ENCODE measurements around the gene ALLC. TPM values are rescaled to one million over a fixed set of nuclear protein-coding genes. Genes with fewer than 3 reads are reported as not detected.

ALLC gene
- not detected in 2 replicates for total RNA-seq

DNA sequence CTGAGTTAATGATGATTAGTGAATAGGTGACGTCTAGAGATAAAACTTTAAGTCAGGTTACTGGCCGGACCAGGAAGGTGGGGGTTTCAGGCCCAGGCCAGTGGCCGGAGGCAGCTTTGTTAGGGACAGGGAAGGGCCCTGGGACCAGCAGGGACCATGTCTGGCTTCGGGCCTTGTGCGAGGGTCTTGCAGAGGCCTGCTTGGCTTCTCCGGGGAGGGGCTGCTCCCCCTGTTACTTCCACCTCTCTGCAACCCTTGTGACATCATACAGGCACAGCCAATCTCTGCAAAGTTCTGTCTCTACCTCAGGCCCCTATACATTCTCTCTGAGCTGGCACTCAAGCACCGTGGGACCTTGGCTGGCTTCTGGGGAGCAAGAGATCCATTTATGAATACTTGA is at the start of gene ALLC:
Gene ALLC (plus strand): TSS at position 320 of the 400 bp plus-strand sequence. CDS start 12,958 bp downstream, outside the sequence.

DNA sequence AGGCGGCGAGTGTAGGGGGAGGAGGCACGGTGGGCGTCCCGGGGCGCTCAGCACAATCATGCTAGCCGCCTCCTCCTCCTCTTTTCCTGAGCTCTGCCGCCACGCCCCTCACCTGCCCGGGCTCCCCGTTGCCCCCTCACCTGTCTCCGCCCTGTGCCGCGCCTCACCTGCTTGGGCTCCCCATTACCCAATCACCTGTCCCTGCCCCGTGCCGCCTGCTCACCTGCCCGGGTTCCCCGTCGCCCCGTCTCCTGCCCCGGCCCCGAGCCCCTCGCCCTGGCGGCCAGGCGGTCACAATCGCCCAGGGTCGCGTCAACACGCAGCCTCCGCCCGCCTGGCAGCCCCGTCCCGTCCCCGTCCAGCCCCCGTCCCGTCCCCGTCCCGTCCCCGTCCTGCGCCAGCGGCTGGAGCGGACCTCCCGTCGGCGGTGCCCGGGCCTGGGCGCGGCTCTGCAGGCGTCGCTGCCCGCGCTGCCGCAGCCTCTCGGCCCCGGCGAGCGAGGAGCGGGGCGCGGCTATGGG is 45.3 kb downstream of the ALLC start, which contains the start of gene DCDC2C:
Gene DCDC2C (plus strand): TSS at position 340 of the 521 bp plus-strand sequence. CDS start 177 bp downstream, at position 517.

Small RNAs within 50 kb of the gene (small RNA-seq; reads per million reads assigned to genes)
- gene TMSB4XP2 = not detected

Other genes with a start within 250 kb of the ALLC start
- 44.4 and 52.5 TPM in 2 replicates for gene ADI1, start 138.7 kb upstream of the ALLC start, total RNA-seq
- 45.0 and 45.9 TPM in 2 replicates for gene RNASEH1, start 99.9 kb upstream of the ALLC start, total RNA-seq
- 1,809 and 1,947 TPM in 2 replicates for gene RPS7, start 82.9 kb upstream of the ALLC start, total RNA-seq
- not detected in 2 replicates for gene COLEC11, start 63.1 kb upstream of the ALLC start, total RNA-seq
- not detected in 2 replicates for gene DCDC2C, start 45.4 kb downstream of the ALLC start, total RNA-seq